Central memory CD8-positive, alpha-beta T cell (primary cell): ENCODE data around the gene LECT2.

Source experiments
- ATAC-seq: fragments of 150-1000 bp; cut with Tn5 transposase; replicated peaks from 2 replicates; pipeline ENCODE4 v1.10.0; 2022; ENCODE audit warnings: mild to moderate bottlenecking, moderate FRiP score, moderate number of reproducible peaks; ENCODE audit not compliant: poor library complexity, severe bottlenecking; ENCODE audit errors: extremely low read depth
- DNase-seq, 2 donors: peaks; one replicate each; pipeline ENCODE4 v3.0.0; 2021; ENCODE audit warnings: low spot score in 2 of 2
- H3K27ac Mint-ChIP-seq: one replicate; pipeline ENCODE4 v1.8.0; 2022; ENCODE audit warnings: low read depth, mild to moderate bottlenecking, moderate library complexity, mixed read lengths
- H3K27me3 Mint-ChIP-seq: one replicate; pipeline ENCODE4 v1.8.0; 2022; ENCODE audit warnings: mixed read lengths
- H3K36me3 Mint-ChIP-seq: one replicate; pipeline ENCODE4 v1.8.0; 2022; ENCODE audit warnings: mild to moderate bottlenecking, moderate library complexity, mixed read lengths; ENCODE audit not compliant: insufficient read depth
- H3K4me1 Mint-ChIP-seq: one replicate; pipeline ENCODE4 v1.8.0; 2022; ENCODE audit warnings: mixed read lengths
- H3K4me3 Mint-ChIP-seq: one replicate; pipeline ENCODE4 v1.8.0; 2022; ENCODE audit warnings: mild to moderate bottlenecking, moderate library complexity, mixed read lengths
- H3K9me3 Mint-ChIP-seq: one replicate; pipeline ENCODE4 v1.8.0; 2022; ENCODE audit warnings: mixed read lengths

The LECT2 gene

DNA sequence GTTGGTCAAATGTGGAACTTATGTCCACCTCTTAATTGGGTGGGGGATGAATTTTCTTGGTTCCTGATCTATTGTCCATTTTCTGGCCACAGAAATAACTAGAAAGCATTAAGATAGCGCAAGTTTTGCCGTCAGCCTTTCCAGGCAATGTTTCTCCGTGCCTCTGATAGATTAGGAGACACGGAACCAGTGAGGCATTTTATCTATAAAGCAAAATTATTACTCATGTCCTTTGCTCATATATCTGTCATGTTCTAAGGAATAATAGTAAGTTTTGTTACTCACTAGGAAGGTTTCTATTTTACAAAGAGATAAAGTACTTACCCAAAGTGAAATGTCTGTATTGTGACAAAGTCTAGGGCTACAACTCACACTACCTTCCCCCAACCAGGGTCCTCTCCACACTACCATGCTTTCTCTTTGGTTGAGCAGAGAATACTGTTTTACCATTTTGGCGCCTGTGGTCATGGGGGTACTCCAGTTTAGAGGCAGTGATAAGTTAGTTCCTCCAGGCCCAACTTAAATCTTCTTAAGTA lies 39.2 kb downstream of the LECT2 start:
- Mint-ChIP-seq H3K4me3 (no peak overlapping the region), H3K4me1 (peaks cover 17% of the 10 kb centered on the region), H3K27me3 (peaks cover 45% of the 10 kb centered on the region), H3K9me3 (no peaks in the 10 kb centered on the region), H3K27ac (no peak overlapping the region), H3K36me3 (no peaks in the 10 kb centered on the region)
- ATAC-seq, result no peak
- no peak for DNase-seq

DNA sequence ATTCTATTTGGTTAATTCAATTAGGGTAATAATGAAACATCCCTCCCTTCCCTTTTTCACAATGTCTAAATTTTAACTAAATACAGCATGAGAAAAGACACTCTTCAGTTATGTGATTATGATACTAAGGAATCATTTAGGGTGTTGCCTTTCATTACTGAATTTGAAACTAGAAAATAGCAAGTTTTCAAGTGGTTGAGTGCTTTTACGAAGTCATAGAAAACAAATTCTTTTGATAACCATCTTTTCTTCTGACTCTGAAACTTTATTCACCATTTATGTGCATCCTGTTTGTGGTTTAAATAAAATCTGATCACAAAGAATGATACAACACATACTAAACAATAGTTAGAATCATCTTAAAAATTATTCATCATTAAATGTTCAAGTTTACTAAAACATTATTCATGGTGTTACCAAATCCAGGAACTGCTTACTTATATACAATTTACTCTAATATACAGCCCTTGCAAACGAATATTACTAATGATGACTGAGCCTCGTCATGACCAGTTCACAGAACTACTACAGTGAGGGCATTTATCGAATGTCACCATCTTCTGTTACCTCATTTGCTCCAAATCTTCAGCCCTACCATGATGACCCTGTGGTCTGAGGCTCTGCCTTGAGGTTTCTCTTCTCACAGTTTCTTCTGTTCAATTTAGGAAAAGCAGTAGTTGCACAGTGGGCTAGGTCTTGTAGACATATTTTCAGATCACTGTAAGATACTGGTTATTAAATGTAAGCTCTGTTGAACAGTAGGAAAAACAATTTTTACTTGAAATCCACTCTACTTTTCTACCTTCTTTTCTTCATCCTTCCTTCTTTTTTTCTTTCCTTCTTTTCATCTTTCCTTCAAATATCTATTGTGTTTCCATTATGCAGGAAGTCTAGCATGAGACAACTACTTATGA lies 40.8 kb downstream of the LECT2 start:
- Mint-ChIP-seq H3K4me3 (no peak overlapping the region), H3K9me3 (no peaks in the 10 kb centered on the region), H3K36me3 (no peaks in the 10 kb centered on the region), H3K27me3 (peaks cover 60% of the 10 kb centered on the region), H3K4me1 (peaks cover 17% of the 10 kb centered on the region), H3K27ac (no peak overlapping the region)
- DNase-seq (no peak), ATAC-seq (peak; percentile 22)

DNA sequence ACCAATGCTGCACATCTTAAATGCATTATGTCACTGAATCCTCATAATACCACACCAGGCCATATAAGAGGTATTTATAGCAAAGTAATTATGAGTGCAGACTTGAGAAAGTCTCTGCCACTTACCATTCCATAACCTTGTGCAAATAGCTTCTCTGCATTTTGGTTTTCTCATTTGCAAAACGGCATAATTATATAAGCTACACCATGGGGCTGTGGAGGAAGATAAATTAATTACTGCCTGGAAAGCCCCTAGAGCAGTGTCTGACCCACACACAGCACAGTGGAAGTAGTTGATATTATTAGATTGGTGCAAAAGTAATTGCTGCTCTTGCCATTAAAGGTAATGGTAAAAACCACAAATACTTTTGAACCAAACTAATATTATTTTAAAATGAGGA lies 49.6 kb downstream of the LECT2 start:
- H3K27me3 Mint-ChIP-seq, result peaks cover 82% of the 10 kb centered on the region

DNA sequence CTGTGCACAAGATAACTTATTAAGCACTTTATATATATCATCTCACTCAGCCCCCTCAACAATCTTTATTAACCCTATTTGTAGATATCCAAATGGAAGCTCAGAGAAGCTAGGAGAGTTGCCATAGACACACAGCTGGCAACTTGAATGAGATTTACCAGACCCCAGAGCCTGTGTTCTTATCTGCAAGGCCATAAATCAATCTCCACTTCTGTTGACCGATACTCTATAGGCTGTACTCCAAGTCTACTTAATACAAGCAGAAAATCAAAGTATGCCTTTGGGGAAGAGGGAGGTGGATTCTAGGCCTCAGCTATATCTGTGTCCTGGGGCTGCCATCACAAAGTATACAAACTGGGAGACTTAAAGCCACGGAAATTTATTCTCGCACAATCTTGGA lies 53.1 kb downstream of the LECT2 start:
- Mint-ChIP-seq H3K9me3 (no peaks in the 10 kb centered on the region), H3K4me1 (no peaks in the 10 kb centered on the region), H3K36me3 (no peaks in the 10 kb centered on the region), H3K4me3 (no peak overlapping the region), H3K27ac (no peak overlapping the region), H3K27me3 (peaks cover 87% of the 10 kb centered on the region)
- ATAC-seq, result no peak
- DNase-seq, result no peak

More for the DNA sequence above, 49.6 kb downstream of the LECT2 start:
- no peaks in the 10 kb centered on the region for H3K9me3 Mint-ChIP-seq
- no peak overlapping the region for H3K27ac Mint-ChIP-seq
- DNase-seq (no peak), ATAC-seq (no peak)
- no peak overlapping the region for H3K4me3 Mint-ChIP-seq
- H3K4me1 Mint-ChIP-seq, result no peaks in the 10 kb centered on the region
- H3K36me3 Mint-ChIP-seq, result peaks cover 2% of the 10 kb centered on the region

DNA sequence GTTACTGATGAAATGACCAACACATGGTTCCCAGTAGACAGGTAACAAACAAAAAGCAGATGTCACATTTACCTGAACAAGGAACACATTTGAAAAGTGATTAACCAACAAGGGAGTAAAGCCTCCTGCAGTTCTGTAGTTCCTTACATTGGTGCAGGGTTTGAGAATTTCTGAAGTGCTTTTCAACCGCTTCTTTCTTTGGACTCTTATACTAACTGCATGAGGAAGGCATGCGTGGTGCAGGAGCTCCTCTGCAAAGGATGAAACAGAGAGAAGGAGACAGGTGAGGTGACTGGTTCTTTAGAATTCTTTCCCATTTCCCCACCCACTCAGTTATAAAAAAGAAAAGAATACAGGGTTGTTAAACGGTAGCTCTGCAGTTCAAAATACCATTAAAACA lies 54.5 kb downstream of the LECT2 start:
- Mint-ChIP-seq H3K9me3 (no peaks in the 10 kb centered on the region), H3K36me3 (no peaks in the 10 kb centered on the region), H3K4me3 (no peak overlapping the region), H3K27me3 (peaks cover 87% of the 10 kb centered on the region), H3K27ac (no peak overlapping the region), H3K4me1 (no peaks in the 10 kb centered on the region)
- ATAC-seq, result no peak
- no peak for DNase-seq

DNA sequence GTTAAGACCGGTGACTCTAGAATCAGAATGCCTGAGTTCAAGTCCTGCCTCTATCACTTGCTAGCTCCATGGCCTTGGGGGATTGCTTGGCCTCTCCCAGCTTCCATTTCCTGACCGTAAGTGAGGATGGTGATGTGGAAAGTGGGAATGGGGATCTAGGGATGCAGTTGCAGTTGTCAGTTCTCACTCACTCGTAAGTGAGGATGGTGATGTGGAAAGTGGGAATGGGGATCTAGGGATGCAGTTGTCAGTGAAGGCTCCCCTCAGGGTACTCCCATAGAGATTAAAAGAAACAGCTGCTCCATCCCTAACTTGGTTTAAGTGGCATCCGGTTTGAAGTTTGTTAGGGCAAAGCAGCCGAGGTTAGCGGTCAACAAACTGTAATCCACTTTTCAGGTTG lies 56.1 kb downstream of the LECT2 start:
- H3K27me3 Mint-ChIP-seq, result peaks cover 81% of the 10 kb centered on the region
- no peak overlapping the region for H3K4me3 Mint-ChIP-seq
- ATAC-seq (no peak), DNase-seq (no peak)
- no peaks in the 10 kb centered on the region for H3K36me3 Mint-ChIP-seq
- no peak overlapping the region for H3K27ac Mint-ChIP-seq
- H3K4me1 Mint-ChIP-seq, result no peaks in the 10 kb centered on the region
- H3K9me3 Mint-ChIP-seq, result no peaks in the 10 kb centered on the region
